H1 (cell line): Measurements from ENCODE around the gene CLEC7A. TPM values are rescaled to one million over a fixed set of nuclear protein-coding genes. Genes with fewer than 3 reads are reported as not detected.
A peak's percentile ranks its signal among the peaks of the same experiment; 100 is the strongest.

ENCODE experiments used
- ATF3 ChIP-seq: IDR thresholded peaks from 2 replicates; pipeline ENCODE4 v1.6.1; 2011; ENCODE audit warnings: low read depth, mild to moderate bottlenecking, low read length; ENCODE audit not compliant: insufficient read depth
- BACH1 ChIP-seq: IDR thresholded peaks from 2 replicates; pipeline ENCODE4 v1.6.1; 2012; ENCODE audit warnings: low read length, improper control_type of control experiment
- CREB1 ChIP-seq: IDR thresholded peaks from 2 replicates; pipeline ENCODE4 v1.6.1; 2012; ENCODE audit warnings: inconsistent platforms
- JUN ChIP-seq: IDR thresholded peaks from 2 replicates; pipeline ENCODE4 v1.6.1; 2011; ENCODE audit warnings: low read depth, mild to moderate bottlenecking, improper control_type of control experiment, low read length
- JUND ChIP-seq: IDR thresholded peaks from 2 replicates; pipeline ENCODE4 v1.6.1; 2011; ENCODE audit warnings: mild to moderate bottlenecking, improper control_type of control experiment, low read length
- KDM1A ChIP-seq: fragments of 200-600, 300-600 bp; sonication (generic); IDR thresholded peaks from 2 replicates; pipeline ENCODE4 v1.7.1; 2016; ENCODE audit warnings: mild to moderate bottlenecking, low read length, borderline replicate concordance
- MAX ChIP-seq: IDR thresholded peaks from 2 replicates; pipeline ENCODE4 v1.6.1; 2012; ENCODE audit warnings: inconsistent platforms
- POU5F1 ChIP-seq: IDR thresholded peaks from 2 replicates; pipeline ENCODE4 v1.6.1; 2011; ENCODE audit warnings: low read depth, mild to moderate bottlenecking, low read length, moderate library complexity
- RAD21 ChIP-seq, 2 experiments: IDR thresholded peaks in 1 of 2; conservative IDR thresholded peaks in 1 of 2; 2 replicates each; pipeline ENCODE4 v1.6.1; 2011; ENCODE audit warnings: low read depth in 2 of 2, low read length in 2 of 2, improper control_type of control experiment in 1 of 2, inconsistent platforms in 1 of 2, mild to moderate bottlenecking in 1 of 2, moderate library complexity in 1 of 2
- SIX5 ChIP-seq: IDR thresholded peaks from 2 replicates; pipeline ENCODE4 v1.6.1; 2011; ENCODE audit warnings: mild to moderate bottlenecking, low read depth, low read length
- polyA plus RNA-seq, 7 experiments: library from polyadenylated mRNA; depleted of rRNA in 3 of 7; stranded (reverse) in 5 of 7; unstranded in 2 of 7; fragments of >200 nt in 5 of 7; fragments of 200-250 nt in 2 of 7; gene quantifications; 1 replicate in 5 of 7; 2 replicates in 1 of 7; 4 replicates in 1 of 7; pipeline versions ENCODE4 v1.2.1 to v1.2.3, GENCODE V29; 2011 to 2013; ENCODE audit warnings: missing spikeins in 2 of 7, mixed read lengths in 2 of 7
- total RNA-seq: library from RNA; stranded (reverse); fragmentation: NEBNext Ultra II Directional; extraction: Animal tissue kit (Norgen Biotek cat#: 25700); gene quantifications from 2 replicates; pipeline ENCODE4 v1.2.1, GENCODE V29; 2021

The CLEC7A gene
- total and polyA plus RNA-seq, 2 of the 8 experiments (the other 6 are each of a cell fraction or from before 2014, with no cell fraction given), result 0.09 to 0.15 TPM

GRCh38 chr12:10140001-10140400, 10.0 kb upstream of the CLEC7A start (continued):
- TF ChIP-seq ATF3 (no peak), POU5F1 (no peak), BACH1 (peak; percentile 78), JUND (no peak), JUN (no peak), RAD21 (IDR thresholded peaks at IDR 0.05 in 1 of 2, conservative IDR thresholded peaks at IDR 0.05 in 1 of 2; ENCODE audit: low read depth in 2 of 2, low read length in 2 of 2) (peak; percentile 95 to 97), CREB1 (no peak), MAX (no peak), SIX5 (no peak), KDM1A (no peak)
